SU-DHL-6 (cell line): ENCODE results near the gene PIK3C2G.

ENCODE experiments used
- H2AFZ ChIP-seq: fragments of 200-600 bp; sonication (generic); 2 replicates; pipeline ENCODE4 v1.6.1; 2014; ENCODE audit warnings: low read depth, mild to moderate bottlenecking, moderate library complexity, mixed read lengths, antibody characterized with exemption, low read length; ENCODE audit not compliant: severe bottlenecking
- H3F3A ChIP-seq: fragments of 200-600 bp; shearing (Covaris generic); 2 replicates; pipeline ENCODE4 v1.6.0; 2016; ENCODE audit warnings: antibody characterized with exemption, mild to moderate bottlenecking; ENCODE audit not compliant: insufficient read depth
- H3K27ac ChIP-seq: fragments of 200-600 bp; sonication (generic); 2 replicates; pipeline ENCODE4 v1.5.1; 2016; ENCODE audit warnings: low read depth, mild to moderate bottlenecking, low read length, moderate library complexity, mixed read lengths
- H3K27me3 ChIP-seq: fragments of 200-600 bp; sonication (generic), shearing (Covaris generic); 2 replicates; pipeline ENCODE4 v1.6.0; 2014; ENCODE audit warnings: mild to moderate bottlenecking, low read length
- H3K36me3 ChIP-seq: fragments of 200-600 bp; sonication (generic); 2 replicates; pipeline ENCODE4 v1.6.1; 2014; ENCODE audit warnings: mild to moderate bottlenecking, low read length, mixed read lengths
- H3K4me2 ChIP-seq: fragments of 300-600, 200-600 bp; shearing (Covaris generic), sonication (generic); 2 replicates; pipeline ENCODE4 v1.6.0; 2014; ENCODE audit warnings: low read length, low read depth, mild to moderate bottlenecking; ENCODE audit not compliant: poor library complexity, severe bottlenecking
- H3K4me3 ChIP-seq: fragments of 200-600 bp; sonication (generic); 2 replicates; pipeline ENCODE4 v1.5.1; 2014; ENCODE audit warnings: antibody characterized with exemption, low read length, mild to moderate bottlenecking, mixed read lengths; ENCODE audit not compliant: insufficient read depth, poor library complexity, severe bottlenecking
- H3K79me2 ChIP-seq: fragments of 200-600 bp; sonication (generic); 2 replicates; pipeline ENCODE4 v1.6.1; 2014; ENCODE audit warnings: mild to moderate bottlenecking, low read length, moderate library complexity; ENCODE audit not compliant: insufficient read depth
- H3K9ac ChIP-seq: fragments of 200-600 bp; sonication (generic); 2 replicates; pipeline ENCODE4 v1.7.0; 2014; ENCODE audit warnings: mild to moderate bottlenecking, low read length
- H3K9me2 ChIP-seq: fragments of 200-600 bp; sonication (generic); replicated peaks from 2 replicates; pipeline ENCODE4 v1.6.1; 2014; ENCODE audit warnings: low read length; ENCODE audit not compliant: insufficient read depth
- H3K9me3 ChIP-seq: fragments of 200-600 bp; sonication (generic); 2 replicates; pipeline ENCODE4 v1.6.1; 2014; ENCODE audit warnings: low read length, mixed read lengths; ENCODE audit not compliant: insufficient read depth
- H4K20me1 ChIP-seq: fragments of 200-600 bp; sonication (generic); 2 replicates; pipeline ENCODE4 v1.6.1; 2014; ENCODE audit warnings: low read depth, mild to moderate bottlenecking, antibody characterized with exemption, low read length, moderate library complexity, mixed read lengths
- EZH2phosphoT487 ChIP-seq: fragments of 200-600 bp; sonication (generic), shearing (Covaris generic); conservative IDR thresholded peaks from 2 replicates; pipeline ENCODE4 v1.6.1; 2018; ENCODE audit warnings: mild to moderate bottlenecking, antibody characterized with exemption, low read length, moderate library complexity, mixed read lengths
- TF ChIP-seq, protein P1 (sequence below): fragments of 200-600 bp; sonication (generic); IDR thresholded peaks from one replicate; pipeline ENCODE4 v1.5.1; 2017; ENCODE audit warnings: antibody characterized with exemption, mild to moderate bottlenecking, low read length, moderate library complexity; ENCODE audit not compliant: insufficient read depth, poor library complexity, severe bottlenecking

The PIK3C2G gene

DNA sequence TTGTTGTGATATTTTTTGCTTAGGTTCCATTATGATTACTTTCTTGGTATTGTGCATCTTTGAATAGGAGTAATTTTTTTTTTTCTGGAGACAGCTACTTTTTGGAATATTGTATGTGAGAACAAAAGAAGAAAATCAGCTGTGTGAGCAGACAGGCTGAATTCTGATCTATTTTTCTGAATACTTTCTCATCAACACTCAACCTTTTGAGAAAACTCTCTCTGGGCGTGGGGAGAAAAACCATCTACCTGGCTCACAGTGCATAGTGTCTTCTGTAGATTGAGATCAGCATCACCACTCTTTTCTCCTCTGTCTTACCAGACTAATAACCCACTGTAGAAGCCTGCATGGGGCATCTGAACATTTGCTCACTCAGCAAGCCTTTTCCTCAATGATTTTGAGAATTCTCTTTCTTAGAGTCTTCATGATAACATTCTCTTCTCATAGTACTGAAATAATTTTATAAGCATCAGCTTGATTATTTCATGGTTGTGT lies 3.3 kb downstream of the PIK3C2G start:
- Histone ChIP-seq H3K79me2 (no peaks in the 10 kb centered on the region), H3F3A (no peaks in the 10 kb centered on the region), H3K27me3 (no peaks in the 10 kb centered on the region), H3K4me2 (no peak overlapping the region), H3K36me3 (no peaks in the 10 kb centered on the region), H3K4me3 (no peak overlapping the region), H3K9me3 (no peaks in the 10 kb centered on the region), H3K27ac (no peak overlapping the region), H3K9me2 (no peaks in the 10 kb centered on the region), H3K9ac (no peak overlapping the region), H4K20me1 (no peaks in the 10 kb centered on the region), H2AFZ (no peak overlapping the region)
- TF ChIP-seq EZH2phosphoT487, result no peak
- TF ChIP-seq, protein P1, sequence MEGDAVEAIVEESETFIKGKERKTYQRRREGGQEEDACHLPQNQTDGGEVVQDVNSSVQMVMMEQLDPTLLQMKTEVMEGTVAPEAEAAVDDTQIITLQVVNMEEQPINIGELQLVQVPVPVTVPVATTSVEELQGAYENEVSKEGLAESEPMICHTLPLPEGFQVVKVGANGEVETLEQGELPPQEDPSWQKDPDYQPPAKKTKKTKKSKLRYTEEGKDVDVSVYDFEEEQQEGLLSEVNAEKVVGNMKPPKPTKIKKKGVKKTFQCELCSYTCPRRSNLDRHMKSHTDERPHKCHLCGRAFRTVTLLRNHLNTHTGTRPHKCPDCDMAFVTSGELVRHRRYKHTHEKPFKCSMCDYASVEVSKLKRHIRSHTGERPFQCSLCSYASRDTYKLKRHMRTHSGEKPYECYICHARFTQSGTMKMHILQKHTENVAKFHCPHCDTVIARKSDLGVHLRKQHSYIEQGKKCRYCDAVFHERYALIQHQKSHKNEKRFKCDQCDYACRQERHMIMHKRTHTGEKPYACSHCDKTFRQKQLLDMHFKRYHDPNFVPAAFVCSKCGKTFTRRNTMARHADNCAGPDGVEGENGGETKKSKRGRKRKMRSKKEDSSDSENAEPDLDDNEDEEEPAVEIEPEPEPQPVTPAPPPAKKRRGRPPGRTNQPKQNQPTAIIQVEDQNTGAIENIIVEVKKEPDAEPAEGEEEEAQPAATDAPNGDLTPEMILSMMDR, result no peak

DNA sequence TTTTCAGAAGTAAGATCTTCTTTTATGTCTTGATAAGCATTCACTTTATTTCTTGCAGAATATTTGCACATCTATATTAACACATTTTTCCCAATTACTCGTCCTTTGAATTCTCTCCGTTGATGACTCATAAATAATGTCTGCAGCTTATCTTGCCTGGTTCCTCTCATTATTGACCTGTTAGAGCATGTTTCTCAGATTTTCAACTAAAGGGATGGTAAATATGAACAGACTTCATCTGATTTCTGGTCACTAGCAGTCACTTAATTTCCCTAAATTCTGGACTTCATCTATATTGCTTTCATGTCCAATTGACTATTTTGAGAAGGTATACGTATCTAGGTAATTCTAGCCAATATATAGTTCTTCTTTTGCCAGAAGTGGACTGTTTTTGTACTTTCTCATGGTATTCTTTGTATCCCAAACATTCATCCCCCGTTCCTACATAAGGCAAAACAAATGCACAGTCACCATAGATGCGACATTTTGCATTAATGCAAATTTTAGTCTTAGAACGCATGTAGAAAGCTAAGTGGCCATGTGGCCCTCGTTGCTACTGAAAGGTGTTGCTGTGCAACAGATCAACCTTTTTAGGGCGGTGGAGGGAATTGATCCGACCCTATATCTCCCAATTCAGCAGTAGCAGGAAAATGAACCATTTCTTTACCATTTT lies 6.2 kb downstream of the PIK3C2G start:
- no peak overlapping the region for H3K27ac ChIP-seq
- no peaks in the 10 kb centered on the region for H3K9me3 ChIP-seq
- no peaks in the 10 kb centered on the region for H3K27me3 ChIP-seq
- H3K9me2 ChIP-seq, result no peaks in the 10 kb centered on the region
- no peak overlapping the region for H2AFZ ChIP-seq
- no peaks in the 10 kb centered on the region for H4K20me1 ChIP-seq
- no peaks in the 10 kb centered on the region for H3F3A ChIP-seq
- H3K9ac ChIP-seq, result no peak overlapping the region
- TF ChIP-seq EZH2phosphoT487, result no peak
- TF ChIP-seq, protein P1, result no peak
- no peaks in the 10 kb centered on the region for H3K79me2 ChIP-seq
- H3K4me3 ChIP-seq, result no peak overlapping the region
- H3K36me3 ChIP-seq, result no peaks in the 10 kb centered on the region
- H3K4me2 ChIP-seq, result no peak overlapping the region

DNA sequence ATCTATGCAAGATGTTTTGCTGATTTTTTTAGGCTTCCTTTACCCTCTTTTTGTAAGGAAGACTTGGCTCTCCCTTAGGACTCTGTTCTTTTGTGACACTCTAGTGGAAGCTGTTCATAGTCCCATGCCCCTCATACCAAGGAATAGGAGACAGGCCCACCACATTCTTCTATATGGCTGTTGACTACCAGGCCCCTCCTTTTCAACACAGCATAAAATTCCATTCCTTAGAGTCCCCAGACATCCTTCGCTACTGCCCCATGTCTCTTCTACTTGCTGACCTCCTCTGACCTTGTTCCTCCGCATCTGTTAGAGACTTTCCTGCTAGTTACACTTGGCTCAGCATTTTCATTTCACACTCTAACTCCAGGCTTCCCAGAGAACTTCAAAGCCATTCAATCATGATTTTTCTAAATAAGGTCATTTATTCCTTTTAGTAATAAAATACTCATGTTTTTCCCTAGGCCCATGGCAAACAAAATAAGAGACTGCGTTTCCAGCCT lies 9.7 kb downstream of the PIK3C2G start:
- Histone ChIP-seq H3K4me3 (no peak overlapping the region), H3K79me2 (no peaks in the 10 kb centered on the region), H4K20me1 (no peaks in the 10 kb centered on the region), H3K27ac (no peak overlapping the region), H3K9me2 (no peaks in the 10 kb centered on the region), H3K27me3 (no peaks in the 10 kb centered on the region), H2AFZ (no peak overlapping the region), H3K36me3 (no peaks in the 10 kb centered on the region), H3K4me2 (no peak overlapping the region), H3F3A (no peaks in the 10 kb centered on the region), H3K9ac (no peak overlapping the region), H3K9me3 (no peaks in the 10 kb centered on the region)
- TF ChIP-seq, protein P1, result no peak
- no peak for TF ChIP-seq EZH2phosphoT487
